Stimulated activated CD4-positive, alpha-beta T cell treated with anti-CD3 and anti-CD28 coated beads, Interleukin-1b, Interleukin-23, amount 100 ng/mL, for 1 hour (primary cell): ENCODE measurements around the gene NADSYN1.

Experiments
- DNase-seq, 2 donors: peaks; one replicate each; pipeline ENCODE4 v3.0.0-alpha.2; 2020; ENCODE audit warnings: low read depth in 2 of 2

The NADSYN1 gene

GRCh38 chr11:71433648-71434450 is 19.2 kb upstream of the NADSYN1 start:
- no peak for DNase-seq

GRCh38 chr11:71434576-71435130 is 18.4 kb upstream of the NADSYN1 start:
- DNase-seq, result no peak

- no peak for DNase-seq
Measured at GRCh38 chr11:71435278-71435951, 17.6 kb upstream of the NADSYN1 start.

DNA sequence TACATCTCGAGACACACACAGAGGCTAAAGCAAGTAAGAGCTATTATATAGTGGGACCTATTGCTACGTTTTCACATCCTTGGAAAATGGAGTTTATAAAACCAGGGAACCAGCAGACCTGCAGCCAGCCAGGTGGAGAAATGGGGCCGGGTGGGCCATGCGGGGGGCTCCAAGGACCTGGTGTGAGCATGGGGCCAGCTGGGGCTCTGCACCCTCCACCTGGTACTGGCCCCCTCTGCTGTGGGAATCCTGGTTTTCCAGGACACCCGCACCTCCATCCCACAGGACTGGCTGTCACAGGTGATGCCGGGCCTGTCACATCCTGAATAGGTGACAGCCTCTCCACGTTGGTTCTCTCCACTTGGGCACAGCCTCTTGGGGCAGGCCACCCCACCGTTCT is 16.1 kb upstream of the NADSYN1 start:
- DNase-seq, result no peak

DNA sequence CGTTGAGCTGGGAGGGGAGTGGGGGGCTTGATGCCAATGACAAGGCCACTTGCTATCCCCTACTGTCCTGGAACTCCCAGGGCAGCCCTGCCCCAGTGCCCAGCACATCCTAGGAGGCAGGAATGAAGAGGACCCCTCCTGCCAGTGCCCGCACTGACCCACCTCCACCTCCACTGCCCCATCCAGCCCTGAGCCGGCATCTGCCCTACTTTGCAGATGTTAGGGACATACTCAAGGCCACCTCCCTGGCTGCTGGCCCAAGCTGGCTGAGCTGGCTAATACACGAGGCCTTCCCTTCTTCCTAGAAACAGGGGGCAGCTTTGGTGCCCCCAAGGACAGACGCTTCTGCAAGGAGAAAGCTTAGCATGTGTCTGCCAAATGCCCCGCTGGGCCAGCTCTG is 15.6 kb upstream of the NADSYN1 start:
- no peak for DNase-seq

DNA sequence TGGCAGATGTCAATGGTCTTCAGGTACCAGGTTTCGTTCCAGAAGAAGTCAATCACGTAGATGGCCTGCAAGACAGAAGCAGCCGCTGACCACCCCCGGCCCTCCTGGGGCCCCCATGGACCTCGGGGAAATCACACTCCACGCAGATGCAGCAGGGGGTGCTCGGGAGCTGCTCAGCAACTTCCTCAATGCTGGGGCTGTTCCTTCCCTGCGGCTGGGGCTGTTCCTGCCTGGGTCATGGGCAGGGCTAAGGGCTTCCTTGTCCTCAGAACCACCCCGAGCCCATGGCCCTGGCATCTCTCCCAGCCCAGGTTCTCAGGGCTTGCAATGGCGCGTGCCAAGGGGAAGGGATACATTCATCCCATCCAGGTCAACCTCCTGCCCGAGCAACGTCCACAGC is 15.1 kb upstream of the NADSYN1 start:
- no peak for DNase-seq

GRCh38 chr11:71438650-71439049 is 14.4 kb upstream of the NADSYN1 start:
- DNase-seq, result no peak

DNA sequence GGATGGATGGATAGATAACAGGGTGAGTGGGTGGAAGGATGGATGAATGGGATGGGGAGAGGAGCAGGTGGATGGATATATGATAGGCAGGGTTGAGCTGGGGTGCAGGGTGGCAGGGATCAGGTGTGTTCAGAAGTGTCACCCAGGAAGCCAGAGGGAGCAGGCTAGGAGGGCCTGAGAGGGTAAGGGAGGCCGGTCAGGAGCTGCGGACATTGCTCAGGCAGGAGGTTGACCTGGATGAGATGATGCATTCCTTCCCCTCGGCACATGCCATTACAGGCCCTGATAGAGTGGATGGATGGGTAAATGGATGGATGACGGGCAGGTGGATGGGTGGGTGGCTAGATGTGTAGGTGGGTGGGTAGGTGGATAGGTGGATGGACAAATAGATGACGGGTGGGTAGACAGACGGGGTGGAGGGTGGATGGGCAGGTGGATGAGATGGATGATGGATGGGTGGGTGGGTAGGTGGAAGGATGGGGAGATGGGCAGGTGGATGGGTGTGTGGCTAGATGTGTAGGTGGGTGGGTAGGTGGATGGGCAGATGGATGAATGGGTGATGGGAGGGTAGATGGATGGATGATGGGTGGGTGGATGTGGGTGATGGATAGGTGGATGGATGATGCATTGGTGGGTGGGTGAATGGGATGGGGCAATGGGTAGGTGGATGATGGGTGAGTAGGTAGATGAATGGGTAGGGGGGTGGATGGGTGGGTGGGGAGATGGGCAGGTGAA is 12.8 kb upstream of the NADSYN1 start:
- no peak for DNase-seq

DNA sequence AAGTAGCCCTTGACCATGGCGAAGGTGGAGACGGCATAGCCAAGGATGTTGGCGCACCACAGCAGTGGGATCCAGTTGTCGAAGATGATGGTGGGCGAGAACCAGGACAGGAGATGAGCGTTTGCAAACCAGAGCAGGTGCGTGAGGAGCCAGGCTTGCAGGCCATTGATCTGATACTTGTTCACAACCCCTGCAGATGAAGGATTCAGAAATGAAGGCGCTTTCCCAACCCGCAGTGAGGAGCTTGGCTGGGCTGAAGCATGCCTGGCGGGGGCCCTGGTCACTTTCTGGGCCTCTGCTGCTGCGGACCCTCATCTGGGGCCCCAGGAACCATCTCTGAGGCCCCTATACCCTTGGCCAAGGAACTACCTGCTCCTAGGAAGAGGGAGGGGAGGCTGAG is 11.8 kb upstream of the NADSYN1 start:
- no peak for DNase-seq

GRCh38 chr11:71442123-71442522 is 10.9 kb upstream of the NADSYN1 start:
- no peak for DNase-seq

DNA sequence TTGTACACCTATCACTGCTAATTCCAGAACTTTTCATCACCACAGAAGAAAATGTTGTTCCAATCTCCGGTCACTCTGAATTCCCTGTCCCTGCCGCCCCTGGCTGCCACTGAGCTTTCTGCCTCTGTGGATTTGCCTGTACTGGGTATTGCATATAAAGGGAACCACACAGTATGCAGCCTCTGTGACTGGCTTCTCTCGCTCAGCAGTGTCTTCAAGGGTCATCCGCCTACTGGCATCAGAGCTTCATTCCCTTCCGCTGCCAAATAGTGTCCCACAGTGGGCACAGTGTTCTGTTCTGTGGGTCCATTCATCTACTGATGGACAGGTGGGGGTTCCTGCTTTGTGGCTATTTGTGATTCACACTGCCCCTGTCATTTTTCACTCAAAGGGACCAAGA is 10.1 kb upstream of the NADSYN1 start:
- no peak for DNase-seq

GRCh38 chr11:71443736-71444445 is 9.1 kb upstream of the NADSYN1 start:
- no peak for DNase-seq

DNA sequence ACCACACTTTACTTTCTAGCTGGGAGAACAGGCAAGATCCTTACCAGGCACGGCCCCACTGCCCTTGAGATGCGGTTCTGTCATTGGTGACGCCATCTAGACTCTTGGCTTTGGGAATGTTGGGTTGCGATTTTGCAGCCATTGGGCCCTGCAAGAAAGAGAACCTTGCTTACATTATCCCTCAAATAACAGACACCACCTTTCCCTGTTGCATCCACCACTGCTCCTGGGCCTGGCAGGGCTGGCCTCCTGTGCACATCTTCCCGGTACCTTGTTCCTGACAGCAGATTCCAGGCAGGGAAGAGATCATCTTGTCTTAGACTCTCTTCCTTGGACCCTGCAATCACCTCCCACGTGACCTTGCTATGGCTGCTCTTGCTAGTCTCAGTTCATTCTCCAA is 8.2 kb upstream of the NADSYN1 start:
- no peak for DNase-seq

DNA sequence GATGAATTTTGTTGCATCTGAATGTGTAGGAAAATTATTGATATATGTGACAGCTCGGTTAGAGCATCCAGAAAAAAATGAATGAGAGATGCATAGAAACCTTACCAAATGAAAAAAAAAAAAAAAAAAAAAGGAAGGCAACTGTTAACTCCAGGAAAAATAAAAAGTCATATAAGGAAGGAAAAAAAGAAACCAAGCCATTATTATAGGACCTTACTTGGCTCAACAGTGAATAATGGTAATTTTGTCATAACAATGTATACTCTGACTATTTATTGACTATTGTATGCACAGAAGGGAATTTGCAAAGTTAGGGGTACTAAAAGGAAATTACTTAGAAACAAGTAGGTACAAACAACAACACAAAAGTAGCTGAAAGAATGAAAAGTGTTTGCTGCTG is 6.9 kb upstream of the NADSYN1 start:
- no peak for DNase-seq

DNA sequence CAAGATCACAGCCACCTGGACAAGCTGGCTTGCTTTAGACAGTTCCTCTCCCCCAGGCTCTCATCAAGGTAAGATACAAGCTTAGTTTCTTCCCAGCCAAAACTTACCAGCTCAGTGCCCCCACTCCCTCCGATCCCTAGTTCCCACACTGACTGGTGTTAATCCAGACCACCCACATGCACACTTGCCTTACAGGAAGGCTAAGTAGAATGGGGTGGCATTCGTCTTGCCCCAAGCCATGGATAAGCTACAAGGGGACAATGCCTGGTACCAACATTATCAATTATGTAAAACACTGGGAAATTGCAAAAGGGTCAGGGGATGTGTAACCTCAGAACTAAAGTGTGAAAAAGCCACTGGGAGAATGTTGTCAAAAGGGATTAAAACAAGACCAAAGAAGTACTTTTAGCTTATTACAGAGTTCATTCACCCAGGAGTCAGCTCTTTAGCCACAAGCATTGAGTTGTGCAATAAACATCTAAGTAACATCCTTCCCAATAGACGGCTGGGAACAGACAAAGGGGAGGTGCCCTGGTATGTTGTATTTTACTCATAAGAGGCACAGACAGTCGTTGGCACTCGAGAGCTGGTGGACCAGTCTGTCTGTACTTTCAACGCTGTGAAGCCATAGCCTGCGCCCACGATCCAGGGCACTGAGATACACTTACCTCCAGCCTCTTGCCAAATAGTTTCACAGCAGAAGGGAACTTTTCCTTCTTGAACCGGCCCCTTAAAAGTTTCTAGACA is 5.9 kb upstream of the NADSYN1 start:
- no peak for DNase-seq

- peak in 1 of 2 donors; percentile 19 for DNase-seq
Measured at GRCh38 chr11:71447791-71448256, 5.2 kb upstream of the NADSYN1 start.

- DNase-seq, result peak; percentile 73 to 89
Measured at GRCh38 chr11:71448257-71449171, 4.5 kb upstream of the NADSYN1 start, which contains the start of gene DHCR7. Gene DHCR7 (minus strand): TSS chr11:71448393. CDS start chr11:71444952, 3,441 bp downstream.

DNA sequence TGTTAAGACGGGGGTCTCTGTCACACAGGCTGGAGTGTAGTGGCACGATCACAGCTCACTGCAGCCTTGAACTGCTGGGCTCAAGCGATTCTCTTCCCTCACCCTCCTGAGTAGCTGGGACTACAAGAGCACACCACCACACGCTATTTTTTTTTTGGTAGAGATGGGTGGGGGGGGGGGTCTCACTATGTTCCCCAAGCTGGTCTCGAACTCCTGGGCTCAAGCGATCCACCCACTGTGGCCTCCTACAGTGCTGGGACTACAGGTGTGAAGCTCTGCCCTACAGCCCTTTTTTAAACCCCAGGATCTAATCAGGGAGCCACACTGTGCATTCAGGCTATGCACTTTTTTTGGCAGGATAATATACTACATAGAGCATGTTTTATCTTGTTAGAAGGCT is 3.4 kb upstream of the NADSYN1 start:
- no peak for DNase-seq

DNA sequence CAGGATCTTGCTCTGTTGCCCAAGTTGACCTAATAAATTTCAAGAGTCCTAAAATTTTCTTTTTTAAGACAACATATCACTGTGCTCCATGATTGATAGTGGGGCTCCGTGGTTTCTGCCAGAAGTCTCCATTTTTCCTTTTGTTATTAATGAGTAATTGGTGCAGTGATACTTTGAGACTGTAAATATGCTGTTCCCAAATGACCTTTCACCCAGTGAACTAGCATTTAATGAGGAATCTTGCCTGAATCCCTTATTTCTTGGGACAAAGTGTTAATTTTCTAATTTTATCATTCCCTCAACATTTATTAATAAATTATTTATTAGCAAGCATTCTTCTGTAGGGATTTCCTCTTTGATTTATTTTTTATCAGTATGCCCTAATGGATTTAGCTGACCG is 2.5 kb upstream of the NADSYN1 start:
- DNase-seq, result no peak

GRCh38 chr11:71450939-71451338 is 2.1 kb upstream of the NADSYN1 start:
- DNase-seq, result no peak
